SU-DHL-6 (cell line): Measurements from ENCODE around the gene ASPA.

Source experiments
- CTCF ChIP-seq: fragments of 200-600 bp; sonication (generic); IDR thresholded peaks from one replicate; pipeline ENCODE4 v1.5.1; 2017; ENCODE audit warnings: antibody characterized with exemption, mild to moderate bottlenecking, low read length, moderate library complexity; ENCODE audit not compliant: insufficient read depth, poor library complexity, severe bottlenecking
- EZH2phosphoT487 ChIP-seq: fragments of 200-600 bp; sonication (generic), shearing (Covaris generic); conservative IDR thresholded peaks from 2 replicates; pipeline ENCODE4 v1.6.1; 2018; ENCODE audit warnings: mild to moderate bottlenecking, antibody characterized with exemption, low read length, moderate library complexity, mixed read lengths

GRCh38 chr17:3549610-3550162 lies 73.9 kb downstream of the ASPA start:
- TF ChIP-seq CTCF (no peak), EZH2phosphoT487 (no peak)
